UCSD-AML1 (cell line): Measurements from ENCODE around the gene ZNF558.
"Not testable (repeated sequence)": the region's sequence is repeated elsewhere in the genome, so short reads cannot be mapped to it uniquely, and the experiment has no call there.

ENCODE experiments used
- DNase-seq: peaks from one replicate; lab custom pipeline; 2025; ENCODE audit not compliant: unreplicated experiment; lab: John Stamatoyannopoulos, UW

The ZNF558 gene

GRCh38 chr19:8811315-8812172, 20.6 kb downstream of the ZNF558 start:
- DNase-seq = no peak

- DNase-seq = no peak
These were observed 25.4 kb downstream of the ZNF558 start for GRCh38 chr19:8806661-8807060.

GRCh38 chr19:8794823-8795222, 37.3 kb downstream of the ZNF558 start:
- DNase-seq = no peak

- DNase-seq = not testable (repeated sequence)
These were observed 58.5 kb downstream of the ZNF558 start for GRCh38 chr19:8773587-8773986.

- DNase-seq = not testable (repeated sequence)
These were observed 62.8 kb downstream of the ZNF558 start for GRCh38 chr19:8769265-8769664.

GRCh38 chr19:8767257-8767656, 64.8 kb downstream of the ZNF558 start:
- not testable (repeated sequence) for DNase-seq
